Naive B cell (primary cell): Measurements from ENCODE around the gene ARFGAP2. TPM values are rescaled to one million over a fixed set of nuclear protein-coding genes. Genes with fewer than 3 reads are reported as not detected.
"Not testable (repeated sequence)": the region's sequence is repeated elsewhere in the genome, so short reads cannot be mapped to it uniquely, and the experiment has no call there.

Experiments used
- ATAC-seq, 2 donors: fragments of 150-1000 bp; cut with Tn5 transposase; 2 replicates each; pipeline ENCODE4 v1.10.0; 2021; ENCODE audit warnings: low read depth in 2 of 2, mild to moderate bottlenecking in 2 of 2, moderate library complexity in 2 of 2
- DNase-seq: peaks from one replicate; pipeline ENCODE4 v3.0.0; 2022
- H3K27ac Mint-ChIP-seq, 6 donors: one replicate each; pipeline ENCODE4 v1.8.0; 2020 to 2022; ENCODE audit warnings: mild to moderate bottlenecking in 6 of 6, mixed read lengths in 6 of 6, moderate library complexity in 5 of 6, inconsistent platforms in 2 of 6
- H3K27me3 Mint-ChIP-seq, 3 donors: one replicate each; pipeline ENCODE4 v1.8.0; 2021 to 2022; ENCODE audit warnings: mixed read lengths in 3 of 3, mild to moderate bottlenecking in 1 of 3
- H3K36me3 Mint-ChIP-seq, 2 donors: one replicate each; pipeline ENCODE4 v1.8.0; 2020 to 2022; ENCODE audit warnings: mixed read lengths in 2 of 2, inconsistent platforms in 1 of 2, mild to moderate bottlenecking in 1 of 2
- H3K4me1 Mint-ChIP-seq, 3 donors: one replicate each; pipeline ENCODE4 v1.8.0; 2020 to 2022; ENCODE audit warnings: mixed read lengths in 3 of 3, inconsistent platforms in 1 of 3, mild to moderate bottlenecking in 1 of 3, moderate library complexity in 1 of 3
- H3K4me3 Mint-ChIP-seq, 8 donors: one replicate each; pipeline ENCODE4 v1.8.0; 2020 to 2022; ENCODE audit warnings: mild to moderate bottlenecking in 8 of 8, mixed read lengths in 8 of 8, moderate library complexity in 8 of 8, inconsistent platforms in 2 of 8
- H3K9me3 Mint-ChIP-seq, 7 donors: one replicate each; pipeline ENCODE4 v1.8.0; 2020 to 2022; ENCODE audit warnings: mixed read lengths in 7 of 7, mild to moderate bottlenecking in 5 of 7, inconsistent platforms in 2 of 7, moderate library complexity in 1 of 7
- polyA plus RNA-seq, 6 donors: library from polyadenylated mRNA; unstranded; fragments of 300-500 nt; fragmentation: Illumina TruSeq; gene quantifications; one replicate each; pipeline ENCODE4 v1.2.3, GENCODE V29; 2021; ENCODE audit warnings: low read depth in 6 of 6

The ARFGAP2 gene
- polyA plus RNA-seq, result 100 to 1,000 TPM in 3 of 6 donors, 10 to 100 TPM in 3; 87.2 to 127 (median 100) TPM

GRCh38 chr11:47176328-47177228, at the start of gene ARFGAP2:
TSS of gene ARFGAP2 (minus strand) at chr11:47176879. CDS start at chr11:47176853, 26 bp downstream.
- peaks cover 0 to 4% of the 10 kb centered on the region in 2 donors for H3K36me3 Mint-ChIP-seq
- DNase-seq, result peak; percentile 97
- peak; percentile 91 to 92 for ATAC-seq
- peaks cover 0 to 1% (median 0%) of the 10 kb centered on the region in 7 donors for H3K9me3 Mint-ChIP-seq
- H3K4me1 Mint-ChIP-seq, result peaks cover 34 to 55% (median 45%) of the 10 kb centered on the region in 3 donors
- H3K27me3 Mint-ChIP-seq, result peaks cover 0 to 4% (median 0%) of the 10 kb centered on the region in 3 donors
- peak within 1 kb of the TSS; percentile 95 to 99 (median 98) for H3K4me3 Mint-ChIP-seq
- peak within 1 kb of the TSS; percentile 97 to 100 (median 99) for H3K27ac Mint-ChIP-seq

- Mint-ChIP-seq H3K4me1 (peaks cover 3 to 7% (median 5%) of the 10 kb centered on the region in 3 donors), H3K27ac (peak overlapping the region in 1 of 6 donors; percentile 9), H3K36me3 (peaks cover 10% of the 10 kb centered on the region in 2 donors), H3K9me3 (peaks cover 0 to 2% (median 0%) of the 10 kb centered on the region in 7 donors), H3K27me3 (no peaks in the 10 kb centered on the region), H3K4me3 (no peak overlapping the region)
- DNase-seq (no peak), ATAC-seq (peak; percentile 58 to 65)
Observed at GRCh38 chr11:47225552-47226400, 49.1 kb upstream of the ARFGAP2 start.

- Mint-ChIP-seq H3K4me1 (peaks cover 12 to 23% (median 18%) of the 10 kb centered on the region in 3 donors), H3K27ac (no peak overlapping the region), H3K36me3 (peaks cover 9 to 16% of the 10 kb centered on the region in 2 donors), H3K27me3 (no peaks in the 10 kb centered on the region), H3K9me3 (no peaks in the 10 kb centered on the region), H3K4me3 (no peak overlapping the region)
- ATAC-seq (no peak), DNase-seq (no peak)
Observed at GRCh38 chr11:47222696-47223095, 46.0 kb upstream of the ARFGAP2 start.

GRCh38 chr11:47220401-47220821, 43.7 kb upstream of the ARFGAP2 start:
- ATAC-seq (no peak), DNase-seq (no peak)
- Mint-ChIP-seq H3K36me3 (peaks cover 10 to 11% of the 10 kb centered on the region in 2 donors), H3K4me1 (peaks cover 25 to 34% (median 27%) of the 10 kb centered on the region in 3 donors), H3K27me3 (no peaks in the 10 kb centered on the region), H3K27ac (peak overlapping the region in 2 of 6 donors; percentile 62 to 88), H3K9me3 (no peaks in the 10 kb centered on the region), H3K4me3 (no peak overlapping the region)

GRCh38 chr11:47216121-47216798, 39.6 kb upstream of the ARFGAP2 start:
- peak overlapping the region; percentile 93 to 100 (median 100) for H3K4me3 Mint-ChIP-seq
- peaks cover 10 to 11% of the 10 kb centered on the region in 2 donors for H3K36me3 Mint-ChIP-seq
- ATAC-seq (no peak), DNase-seq (no peak)
- H3K4me1 Mint-ChIP-seq, result peaks cover 23 to 42% (median 31%) of the 10 kb centered on the region in 3 donors
- H3K9me3 Mint-ChIP-seq, result no peaks in the 10 kb centered on the region
- H3K27me3 Mint-ChIP-seq, result no peaks in the 10 kb centered on the region
- peak overlapping the region; percentile 34 to 96 (median 86) for H3K27ac Mint-ChIP-seq

- peak overlapping the region; percentile 93 to 100 (median 100) for H3K4me3 Mint-ChIP-seq
- H3K27ac Mint-ChIP-seq, result peak overlapping the region in 5 of 6 donors; percentile 78 to 96 (median 93)
- H3K4me1 Mint-ChIP-seq, result peaks cover 23 to 42% (median 30%) of the 10 kb centered on the region in 3 donors
- DNase-seq, result no peak
- H3K27me3 Mint-ChIP-seq, result no peaks in the 10 kb centered on the region
- H3K9me3 Mint-ChIP-seq, result no peaks in the 10 kb centered on the region
- H3K36me3 Mint-ChIP-seq, result peaks cover 8 to 11% of the 10 kb centered on the region in 2 donors
- no peak for ATAC-seq
Observed at GRCh38 chr11:47215366-47215910, 38.8 kb upstream of the ARFGAP2 start.

GRCh38 chr11:47213950-47214565, 37.4 kb upstream of the ARFGAP2 start:
- Mint-ChIP-seq H3K27me3 (no peaks in the 10 kb centered on the region), H3K4me1 (peaks cover 23 to 37% (median 25%) of the 10 kb centered on the region in 3 donors), H3K36me3 (peaks cover 5 to 11% of the 10 kb centered on the region in 2 donors), H3K4me3 (peak overlapping the region; percentile 93 to 100 (median 100)), H3K27ac (peak overlapping the region; percentile 93 to 100 (median 99)), H3K9me3 (peaks cover 0 to 3% (median 0%) of the 10 kb centered on the region in 7 donors)
- peak; percentile 83 to 85 for ATAC-seq
- DNase-seq, result peak; percentile 81

- DNase-seq, result no peak
- Mint-ChIP-seq H3K27me3 (no peaks in the 10 kb centered on the region), H3K4me3 (peak overlapping the region in 4 of 8 donors; percentile 35 to 100 (median 75)), H3K9me3 (peaks cover 0 to 3% (median 0%) of the 10 kb centered on the region in 7 donors), H3K36me3 (peaks cover 0 to 5% of the 10 kb centered on the region in 2 donors), H3K4me1 (peaks cover 17 to 28% (median 18%) of the 10 kb centered on the region in 3 donors), H3K27ac (no peak overlapping the region)
- ATAC-seq, result no peak
Observed at GRCh38 chr11:47212938-47213337, 36.3 kb upstream of the ARFGAP2 start.

- H3K36me3 Mint-ChIP-seq, result no peaks in the 10 kb centered on the region
- ATAC-seq (no peak), DNase-seq (no peak)
- H3K4me1 Mint-ChIP-seq, result no peaks in the 10 kb centered on the region
- no peak overlapping the region for H3K27ac Mint-ChIP-seq
- peaks cover 0 to 3% (median 0%) of the 10 kb centered on the region in 7 donors for H3K9me3 Mint-ChIP-seq
- H3K27me3 Mint-ChIP-seq, result no peaks in the 10 kb centered on the region
- no peak overlapping the region for H3K4me3 Mint-ChIP-seq
Observed at GRCh38 chr11:47208628-47209027, 31.9 kb upstream of the ARFGAP2 start.

GRCh38 chr11:47208008-47208552, 31.4 kb upstream of the ARFGAP2 start:
- not testable (repeated sequence) for H3K27me3 Mint-ChIP-seq, ATAC-seq, H3K36me3 Mint-ChIP-seq, H3K4me3 Mint-ChIP-seq, DNase-seq, H3K9me3 Mint-ChIP-seq, H3K4me1 Mint-ChIP-seq
- H3K27ac Mint-ChIP-seq, result peak overlapping the region in 1 of 6 donors; percentile 56

GRCh38 chr11:47207459-47207858, 30.8 kb upstream of the ARFGAP2 start:
- no peak for DNase-seq
- H3K4me1 Mint-ChIP-seq, result no peaks in the 10 kb centered on the region
- peak overlapping the region in 1 of 6 donors; percentile 56 for H3K27ac Mint-ChIP-seq
- no peaks in the 10 kb centered on the region for H3K27me3 Mint-ChIP-seq
- H3K9me3 Mint-ChIP-seq, result peaks cover 0 to 3% (median 0%) of the 10 kb centered on the region in 7 donors
- H3K4me3 Mint-ChIP-seq, result no peak overlapping the region
- no peaks in the 10 kb centered on the region for H3K36me3 Mint-ChIP-seq
- ATAC-seq, result no peak

GRCh38 chr11:47206577-47206976, 29.9 kb upstream of the ARFGAP2 start:
- not testable (repeated sequence) for H3K27me3 Mint-ChIP-seq, H3K4me1 Mint-ChIP-seq, ATAC-seq, H3K36me3 Mint-ChIP-seq, H3K4me3 Mint-ChIP-seq, H3K9me3 Mint-ChIP-seq, DNase-seq, H3K27ac Mint-ChIP-seq
